ENCODE data around the gene NPIPB2.

Gene NPIPB2

DNA sequence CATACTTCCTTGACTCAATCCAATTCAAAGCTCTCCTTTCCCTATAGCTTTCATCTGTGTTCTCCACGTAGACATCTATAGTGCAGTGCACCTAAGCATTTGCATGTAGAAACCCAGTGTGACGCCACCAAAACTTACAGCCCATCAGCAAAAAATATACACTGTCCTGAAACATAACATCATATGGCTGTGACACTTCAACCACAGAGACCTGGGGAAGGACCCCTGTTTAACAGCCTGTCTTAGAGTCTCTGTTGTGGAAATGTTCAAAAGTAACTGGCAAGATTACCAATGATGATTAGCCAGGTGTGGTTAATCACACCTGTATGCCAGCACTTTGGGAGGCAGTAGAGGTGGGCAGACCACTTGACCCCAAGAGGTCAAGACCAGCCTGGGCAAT lies 48.3 kb downstream of the NPIPB2 start:
- H3K4me3 ChIP-seq (replicated peaks; ENCODE audit: insufficient read depth, low read length) = no peak overlapping the region
- H3K27me3 ChIP-seq (ENCODE audit: insufficient read depth, poor library complexity, severe bottlenecking) = no peaks in the 10 kb centered on the region
- H3K27ac ChIP-seq (replicated peaks) = no peak overlapping the region
- no peak for DNase-seq (ENCODE audit: low read depth in 1 of 2, low spot score in 1 of 2)
- TF ChIP-seq GABPA (IDR thresholded peaks at IDR 0.05; ENCODE audit: low read depth) (no peak), POLR2AphosphoS5 (IDR thresholded peaks at IDR 0.05; ENCODE audit: low read depth) (no peak), SPI1 (IDR thresholded peaks at IDR 0.05; ENCODE audit: borderline replicate concordance, low read depth) (no peak)
- TF ChIP-seq, protein P1, sequence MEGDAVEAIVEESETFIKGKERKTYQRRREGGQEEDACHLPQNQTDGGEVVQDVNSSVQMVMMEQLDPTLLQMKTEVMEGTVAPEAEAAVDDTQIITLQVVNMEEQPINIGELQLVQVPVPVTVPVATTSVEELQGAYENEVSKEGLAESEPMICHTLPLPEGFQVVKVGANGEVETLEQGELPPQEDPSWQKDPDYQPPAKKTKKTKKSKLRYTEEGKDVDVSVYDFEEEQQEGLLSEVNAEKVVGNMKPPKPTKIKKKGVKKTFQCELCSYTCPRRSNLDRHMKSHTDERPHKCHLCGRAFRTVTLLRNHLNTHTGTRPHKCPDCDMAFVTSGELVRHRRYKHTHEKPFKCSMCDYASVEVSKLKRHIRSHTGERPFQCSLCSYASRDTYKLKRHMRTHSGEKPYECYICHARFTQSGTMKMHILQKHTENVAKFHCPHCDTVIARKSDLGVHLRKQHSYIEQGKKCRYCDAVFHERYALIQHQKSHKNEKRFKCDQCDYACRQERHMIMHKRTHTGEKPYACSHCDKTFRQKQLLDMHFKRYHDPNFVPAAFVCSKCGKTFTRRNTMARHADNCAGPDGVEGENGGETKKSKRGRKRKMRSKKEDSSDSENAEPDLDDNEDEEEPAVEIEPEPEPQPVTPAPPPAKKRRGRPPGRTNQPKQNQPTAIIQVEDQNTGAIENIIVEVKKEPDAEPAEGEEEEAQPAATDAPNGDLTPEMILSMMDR (IDR thresholded peaks at IDR 0.05; ENCODE audit: insufficient read depth, low read length) = no peak

DNA sequence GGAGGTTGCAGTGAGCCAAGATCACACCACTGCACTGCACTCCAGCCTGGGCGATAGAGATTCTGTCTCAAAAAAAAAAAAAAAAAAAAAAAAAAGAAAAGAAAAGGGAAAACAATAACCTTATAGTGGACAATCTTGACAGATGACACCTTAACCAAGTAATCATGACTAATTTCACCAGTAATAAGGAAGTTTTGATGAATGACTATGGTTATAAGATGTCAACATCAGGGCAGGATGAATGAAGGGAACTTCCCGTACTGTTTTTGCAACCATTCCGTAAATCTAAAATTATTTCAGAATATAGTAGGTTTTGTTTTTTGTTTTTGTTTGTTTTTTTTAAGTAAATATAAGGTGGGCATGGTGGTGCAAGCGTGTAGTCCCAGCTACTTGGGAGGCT lies 49.1 kb downstream of the NPIPB2 start:
- no peak overlapping the region for H3K4me3 ChIP-seq (replicated peaks; ENCODE audit: insufficient read depth, low read length)
- DNase-seq (ENCODE audit: low read depth in 1 of 2, low spot score in 1 of 2) = no peak
- no peaks in the 10 kb centered on the region for H3K27me3 ChIP-seq (ENCODE audit: insufficient read depth, poor library complexity, severe bottlenecking)
- H3K27ac ChIP-seq (replicated peaks) = no peak overlapping the region
- TF ChIP-seq POLR2AphosphoS5 (IDR thresholded peaks at IDR 0.05; ENCODE audit: low read depth) (no peak), SPI1 (IDR thresholded peaks at IDR 0.05; ENCODE audit: borderline replicate concordance, low read depth) (no peak), GABPA (IDR thresholded peaks at IDR 0.05; ENCODE audit: low read depth) (no peak)
- TF ChIP-seq, protein P1 (IDR thresholded peaks at IDR 0.05; ENCODE audit: insufficient read depth, low read length) = no peak
- TF ChIP-seq, protein P2, sequence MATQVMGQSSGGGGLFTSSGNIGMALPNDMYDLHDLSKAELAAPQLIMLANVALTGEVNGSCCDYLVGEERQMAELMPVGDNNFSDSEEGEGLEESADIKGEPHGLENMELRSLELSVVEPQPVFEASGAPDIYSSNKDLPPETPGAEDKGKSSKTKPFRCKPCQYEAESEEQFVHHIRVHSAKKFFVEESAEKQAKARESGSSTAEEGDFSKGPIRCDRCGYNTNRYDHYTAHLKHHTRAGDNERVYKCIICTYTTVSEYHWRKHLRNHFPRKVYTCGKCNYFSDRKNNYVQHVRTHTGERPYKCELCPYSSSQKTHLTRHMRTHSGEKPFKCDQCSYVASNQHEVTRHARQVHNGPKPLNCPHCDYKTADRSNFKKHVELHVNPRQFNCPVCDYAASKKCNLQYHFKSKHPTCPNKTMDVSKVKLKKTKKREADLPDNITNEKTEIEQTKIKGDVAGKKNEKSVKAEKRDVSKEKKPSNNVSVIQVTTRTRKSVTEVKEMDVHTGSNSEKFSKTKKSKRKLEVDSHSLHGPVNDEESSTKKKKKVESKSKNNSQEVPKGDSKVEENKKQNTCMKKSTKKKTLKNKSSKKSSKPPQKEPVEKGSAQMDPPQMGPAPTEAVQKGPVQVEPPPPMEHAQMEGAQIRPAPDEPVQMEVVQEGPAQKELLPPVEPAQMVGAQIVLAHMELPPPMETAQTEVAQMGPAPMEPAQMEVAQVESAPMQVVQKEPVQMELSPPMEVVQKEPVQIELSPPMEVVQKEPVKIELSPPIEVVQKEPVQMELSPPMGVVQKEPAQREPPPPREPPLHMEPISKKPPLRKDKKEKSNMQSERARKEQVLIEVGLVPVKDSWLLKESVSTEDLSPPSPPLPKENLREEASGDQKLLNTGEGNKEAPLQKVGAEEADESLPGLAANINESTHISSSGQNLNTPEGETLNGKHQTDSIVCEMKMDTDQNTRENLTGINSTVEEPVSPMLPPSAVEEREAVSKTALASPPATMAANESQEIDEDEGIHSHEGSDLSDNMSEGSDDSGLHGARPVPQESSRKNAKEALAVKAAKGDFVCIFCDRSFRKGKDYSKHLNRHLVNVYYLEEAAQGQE (IDR thresholded peaks at IDR 0.05; ENCODE audit: insufficient replicate concordance, low read depth) = no peak

DNA sequence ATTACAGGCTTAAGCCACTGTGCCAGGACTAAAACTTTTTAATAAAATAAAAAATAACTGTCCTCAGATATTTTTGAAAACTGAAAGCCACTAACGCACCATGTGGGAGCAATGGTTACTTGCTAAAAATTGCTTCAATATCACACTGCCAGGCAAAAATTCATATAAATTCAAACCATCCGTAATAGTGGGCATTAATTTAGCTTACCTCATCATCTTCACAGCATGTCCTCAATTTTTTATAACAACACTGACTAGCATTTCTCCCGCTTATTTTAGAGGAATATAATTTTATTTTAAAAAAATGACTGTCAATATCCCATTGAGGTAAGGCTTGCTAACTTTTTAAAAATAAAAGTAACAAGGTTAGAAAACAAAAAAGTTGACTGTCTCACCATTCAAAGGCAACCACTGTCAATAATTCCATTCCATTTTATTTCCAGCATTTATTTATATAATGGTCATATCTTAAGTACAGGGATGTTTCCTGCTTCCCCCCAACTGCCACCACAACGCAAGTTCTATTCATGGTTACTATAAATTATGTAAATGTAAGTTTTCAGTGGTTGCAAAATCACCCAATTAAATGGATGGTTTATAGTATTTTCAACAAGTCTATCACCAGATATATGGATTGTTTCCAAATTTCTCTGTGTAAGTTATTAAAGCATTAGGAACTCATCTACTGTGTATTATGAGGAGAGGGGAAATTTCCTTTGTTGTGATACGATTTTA lies 51.4 kb downstream of the NPIPB2 start:
- TF ChIP-seq SPI1 (IDR thresholded peaks at IDR 0.05; ENCODE audit: borderline replicate concordance, low read depth) (no peak), GABPA (IDR thresholded peaks at IDR 0.05; ENCODE audit: low read depth) (no peak), POLR2AphosphoS5 (IDR thresholded peaks at IDR 0.05; ENCODE audit: low read depth) (no peak)
- TF ChIP-seq, protein P2 (IDR thresholded peaks at IDR 0.05; ENCODE audit: insufficient replicate concordance, low read depth) = no peak
- TF ChIP-seq, protein P1 (IDR thresholded peaks at IDR 0.05; ENCODE audit: insufficient read depth, low read length) = no peak
- no peaks in the 10 kb centered on the region for H3K27me3 ChIP-seq (ENCODE audit: insufficient read depth, poor library complexity, severe bottlenecking)
- H3K4me3 ChIP-seq (replicated peaks; ENCODE audit: insufficient read depth, low read length) = no peak overlapping the region
- no peak overlapping the region for H3K27ac ChIP-seq (replicated peaks)
- DNase-seq (ENCODE audit: low read depth in 1 of 2, low spot score in 1 of 2) = no peak

Measured in HL-60 (cell line).